H1 (cell line): Measurements from ENCODE around the gene ATXN2. TPM values are rescaled to one million over a fixed set of nuclear protein-coding genes. Genes with fewer than 3 reads are reported as not detected.

Experiments used
- CTCF ChIA-PET: fragments of 300-600 bp; sonication (Branson Sonifier 250); formaldehyde crosslinking; loops from one replicate; lab custom pipeline; 2021; ENCODE audit not compliant: partially characterized antibody; lab: Charles Lee
- POLR2A ChIA-PET: fragments of 300-600 bp; sonication (Branson Sonifier 250); formaldehyde crosslinking; loops from one replicate; lab custom pipeline; 2021; ENCODE audit warnings: inconsistent platforms; ENCODE audit not compliant: partially characterized antibody; lab: Charles Lee
- DNase-seq, 2 experiments: peaks; one replicate each; pipeline versions ENCODE4 v3.0.0 to v3.0.0-alpha.2; 2010 to 2022; ENCODE audit warnings: low spot score in 2 of 2, low read depth in 1 of 2, mixed read lengths in 1 of 2
- FAIRE-seq: peaks from 2 replicates; lab custom pipeline; 2011; peaks lifted over from hg19 to GRCh38; lab: Jason Lieb, UNC
- H2AFZ ChIP-seq: 2 replicates; pipeline ENCODE4 v1.8.1; 2012; ENCODE audit warnings: low read length, inconsistent platforms
- H2AK5ac ChIP-seq: 2 replicates; pipeline ENCODE4 v1.6.1; 2013; ENCODE audit warnings: low read depth, low read length
- H2BK120ac ChIP-seq: replicated peaks from 2 replicates; pipeline ENCODE3; 2013; ENCODE audit warnings: low read depth, low read length, inconsistent platforms
- H2BK12ac ChIP-seq: 2 replicates; pipeline ENCODE4 v1.6.1; 2013; ENCODE audit warnings: low read depth, low read length
- H2BK15ac ChIP-seq: 2 replicates; pipeline ENCODE4 v1.6.1; 2013; ENCODE audit warnings: low read length
- H2BK20ac ChIP-seq: 2 replicates; pipeline ENCODE4 v1.6.1; 2013; ENCODE audit warnings: low read length
- H2BK5ac ChIP-seq: 2 replicates; pipeline ENCODE4 v1.6.1; 2013; ENCODE audit warnings: low read depth, low read length
- H3K14ac ChIP-seq: 2 replicates; pipeline ENCODE4 v1.6.1; 2013; ENCODE audit warnings: inconsistent platforms; ENCODE audit not compliant: insufficient read length
- H3K18ac ChIP-seq: 2 replicates; pipeline ENCODE4 v1.6.1; 2013; ENCODE audit warnings: low read length; ENCODE audit errors: extremely low read depth
- H3K23ac ChIP-seq: 2 replicates; pipeline ENCODE4 v1.6.1; 2013; ENCODE audit warnings: inconsistent platforms; ENCODE audit not compliant: insufficient read length
- H3K23me2 ChIP-seq: 2 replicates; pipeline ENCODE4 v1.6.1; 2013; ENCODE audit warnings: low read depth, low read length
- H3K27ac ChIP-seq: 2 replicates; pipeline ENCODE4 v1.6.1; 2011; ENCODE audit warnings: low read depth, low read length, inconsistent platforms
- H3K27me3 ChIP-seq, 4 experiments: replicated peaks in 1 of 4; 1 replicate in 1 of 4; 2 replicates in 3 of 4; pipeline versions ENCODE4 v1.6.1 to v1.8.1; 2011 to 2013; ENCODE audit warnings: low read length in 3 of 4, mild to moderate bottlenecking in 3 of 4, inconsistent platforms in 2 of 4, mixed read lengths in 2 of 4, moderate library complexity in 1 of 4; ENCODE audit not compliant: control insufficient read depth in 3 of 4, insufficient read depth in 3 of 4; ENCODE audit errors: extremely low read depth in 1 of 4
- H3K36me3 ChIP-seq, 4 experiments: 2 replicates each; pipeline versions ENCODE4 v1.6.1 to v1.8.1; 2011 to 2013; ENCODE audit warnings: mild to moderate bottlenecking in 4 of 4, low read length in 3 of 4, moderate library complexity in 2 of 4, control low read depth in 1 of 4, inconsistent platforms in 1 of 4; ENCODE audit not compliant: insufficient read depth in 4 of 4, control insufficient read depth in 2 of 4
- H3K4ac ChIP-seq: replicated peaks from 2 replicates; pipeline ENCODE3; 2013; ENCODE audit warnings: low read length, low read depth, mixed read lengths, inconsistent platforms; ENCODE audit not compliant: insufficient read length
- H3K4me1 ChIP-seq, 4 experiments: replicated peaks in 1 of 4; 1 replicate in 1 of 4; 2 replicates in 3 of 4; pipeline versions ENCODE4 v1.6.1 to v1.8.1; 2011 to 2013; ENCODE audit warnings: low read length in 3 of 4, inconsistent platforms in 2 of 4, mixed read lengths in 1 of 4; ENCODE audit not compliant: insufficient read depth in 4 of 4, control insufficient read depth in 3 of 4
- H3K4me2 ChIP-seq, 2 experiments: 2 replicates each; pipeline versions ENCODE4 v1.6.1 to v1.8.1; 2011 to 2013; ENCODE audit warnings: low read depth in 2 of 2, low read length in 2 of 2, control low read depth in 1 of 2, inconsistent platforms in 1 of 2, mild to moderate bottlenecking in 1 of 2; ENCODE audit not compliant: insufficient read depth in 1 of 2
- H3K4me3 ChIP-seq, 4 experiments: fragments of 200-600, 300-600 bp in 1 of 4; sonication (generic), shearing (Covaris generic), sonication (Bioruptor Twin) in 1 of 4; 2 replicates each; pipeline versions ENCODE4 v1.5.1 to v1.8.1; 2011 to 2016; ENCODE audit warnings: low read length in 4 of 4, low read depth in 3 of 4, control low read depth in 2 of 4, inconsistent platforms in 2 of 4, mild to moderate bottlenecking in 2 of 4, mixed read lengths in 1 of 4, moderate library complexity in 1 of 4; ENCODE audit not compliant: insufficient read depth in 2 of 4; ENCODE audit errors: extremely low read depth in 1 of 4
- H3K56ac ChIP-seq: replicated peaks from 2 replicates; pipeline ENCODE3; 2013; ENCODE audit warnings: low read depth, mild to moderate bottlenecking, mixed read lengths, low read length, inconsistent platforms; ENCODE audit not compliant: insufficient read length
- H3K79me1 ChIP-seq: 2 replicates; pipeline ENCODE4 v1.6.1; 2013; ENCODE audit warnings: low read depth, low read length, control low read depth
- H3K79me2 ChIP-seq, 2 experiments: 2 replicates each; pipeline versions ENCODE4 v1.6.1 to v1.8.1; 2012 to 2013; ENCODE audit warnings: low read length in 2 of 2, mild to moderate bottlenecking in 2 of 2, inconsistent platforms in 1 of 2; ENCODE audit not compliant: insufficient read depth in 2 of 2, control insufficient read depth in 1 of 2
- H3K9ac ChIP-seq, 4 experiments: replicated peaks in 1 of 4; 1 replicate in 1 of 4; 2 replicates in 3 of 4; pipeline versions ENCODE4 v1.6.1 to v1.8.1; 2011 to 2013; ENCODE audit warnings: low read depth in 3 of 4, low read length in 3 of 4, control low read depth in 2 of 4, mild to moderate bottlenecking in 2 of 4, moderate library complexity in 2 of 4, inconsistent platforms in 1 of 4; ENCODE audit errors: extremely low read depth in 1 of 4
- H3K9me3 ChIP-seq, 2 experiments: 2 replicates each; pipeline versions ENCODE4 v1.6.1 to v1.8.1; 2012 to 2013; ENCODE audit warnings: mild to moderate bottlenecking in 2 of 2, moderate library complexity in 2 of 2, control low read depth in 1 of 2, inconsistent platforms in 1 of 2, low read depth in 1 of 2, low read length in 1 of 2, mixed read lengths in 1 of 2; ENCODE audit not compliant: insufficient read depth in 2 of 2
- H4K20me1 ChIP-seq, 2 experiments: replicated peaks in 1 of 2; 2 replicates each; pipeline versions ENCODE3 to v1.8.1; 2011 to 2013; ENCODE audit warnings: inconsistent platforms in 2 of 2, low read length in 2 of 2, mild to moderate bottlenecking in 1 of 2; ENCODE audit not compliant: insufficient read depth in 2 of 2, control insufficient read depth in 1 of 2
- H4K5ac ChIP-seq: 2 replicates; pipeline ENCODE4 v1.6.1; 2013; ENCODE audit warnings: low read length, low read depth, mixed read lengths, inconsistent platforms; ENCODE audit not compliant: insufficient read length
- H4K8ac ChIP-seq: 2 replicates; pipeline ENCODE4 v1.8.0; 2013; ENCODE audit warnings: mild to moderate bottlenecking, moderate library complexity, low read length, inconsistent platforms; ENCODE audit not compliant: insufficient read depth; ENCODE audit errors: extremely low read depth
- H4K91ac ChIP-seq: replicated peaks from 2 replicates; pipeline ENCODE3; 2013; ENCODE audit warnings: low read length, mixed read lengths, inconsistent platforms; ENCODE audit not compliant: insufficient read length
- ASH2L ChIP-seq: fragments of 200-600, 300-600 bp; sonication (generic); IDR thresholded peaks from one replicate; pipeline ENCODE4 v1.7.1; 2017; ENCODE audit warnings: low read length
- CBX8 ChIP-seq: fragments of 300-800, 300-1000 bp; sonication (generic); IDR thresholded peaks from 2 replicates; pipeline ENCODE4 v1.7.1; 2016; ENCODE audit warnings: low read depth, low read length, borderline replicate concordance
- CREB1 ChIP-seq: IDR thresholded peaks from 2 replicates; pipeline ENCODE4 v1.6.1; 2012; ENCODE audit warnings: inconsistent platforms
- CTBP2 ChIP-seq: IDR thresholded peaks from 2 replicates; pipeline ENCODE4 v1.7.0; 2011; ENCODE audit warnings: borderline replicate concordance, mild to moderate bottlenecking, moderate library complexity, mixed read lengths, low read length; ENCODE audit not compliant: insufficient read depth, insufficient read length
- GTF2F1 ChIP-seq: IDR thresholded peaks from 2 replicates; pipeline ENCODE4 v1.6.1; 2012; ENCODE audit warnings: low read depth, low read length, improper control_type of control experiment, borderline replicate concordance
- JUND ChIP-seq: IDR thresholded peaks from 2 replicates; pipeline ENCODE4 v1.6.1; 2011; ENCODE audit warnings: mild to moderate bottlenecking, improper control_type of control experiment, low read length
- POLR2A ChIP-seq, 2 experiments: IDR thresholded peaks; 1 replicate in 1 of 2; 2 replicates in 1 of 2; pipeline ENCODE4 v1.6.1; 2011; ENCODE audit warnings: low read depth in 2 of 2, low read length in 2 of 2, mild to moderate bottlenecking in 2 of 2; ENCODE audit errors: control extremely low read depth in 1 of 2
- POU5F1 ChIP-seq: IDR thresholded peaks from 2 replicates; pipeline ENCODE4 v1.6.1; 2011; ENCODE audit warnings: low read depth, mild to moderate bottlenecking, low read length, moderate library complexity
- RFX5 ChIP-seq: IDR thresholded peaks from 2 replicates; pipeline ENCODE4 v1.6.1; 2011; ENCODE audit warnings: low read depth, low read length, improper control_type of control experiment, borderline replicate concordance
- SUZ12 ChIP-seq: fragments of 200-600 bp; sonication (generic); IDR thresholded peaks from 2 replicates; pipeline ENCODE4 v1.6.1; 2012; ENCODE audit warnings: mild to moderate bottlenecking, inconsistent platforms, low read length, moderate library complexity, mixed read lengths
- TAF1 ChIP-seq: IDR thresholded peaks from 2 replicates; pipeline ENCODE4 v1.6.1; 2011; ENCODE audit warnings: mild to moderate bottlenecking, low read depth, low read length
- TAF7 ChIP-seq: optimal IDR thresholded peaks from 2 replicates; pipeline ENCODE3; 2011; ENCODE audit warnings: low read depth, mild to moderate bottlenecking, inconsistent platforms, low read length, moderate library complexity, borderline replicate concordance
- TEAD4 ChIP-seq: IDR thresholded peaks from 2 replicates; pipeline ENCODE4 v1.6.1; 2012; ENCODE audit warnings: low read depth, low read length, inconsistent platforms, mixed read lengths
- ZNF274 ChIP-seq: IDR thresholded peaks from 2 replicates; pipeline ENCODE4 v1.7.0; 2012; ENCODE audit warnings: low read length, borderline replicate concordance; ENCODE audit errors: extremely low read depth
- WGBS, 2 experiments: shearing (Covaris generic) in 1 of 2; methylation state at CpG; one replicate each; pipeline versions ENCODE4 v1.1.6 to v1.1.7; 2013 to 2015; ENCODE audit warnings: low lambda C conversion rate in 2 of 2, mixed read lengths in 2 of 2, inconsistent platforms in 1 of 2, low coverage in 1 of 2, missing lambda C conversion rate in 1 of 2; ENCODE audit not compliant: insufficient replicate concordance in 2 of 2, insufficient coverage in 1 of 2, insufficient read length in 1 of 2; ENCODE audit errors: extremely low coverage in 1 of 2, missing lambda C conversion rate in 1 of 2; 5-methylcytosine and 5-hydroxymethylcytosine counted together
- polyA plus RNA-seq, 7 experiments: library from polyadenylated mRNA; depleted of rRNA in 3 of 7; stranded (reverse) in 5 of 7; unstranded in 2 of 7; fragments of >200 nt in 5 of 7; fragments of 200-250 nt in 2 of 7; gene quantifications; 1 replicate in 5 of 7; 2 replicates in 1 of 7; 4 replicates in 1 of 7; pipeline versions ENCODE4 v1.2.1 to v1.2.3, GENCODE V29; 2011 to 2013; ENCODE audit warnings: missing spikeins in 2 of 7, mixed read lengths in 2 of 7
- total RNA-seq: library from RNA; stranded (reverse); fragmentation: NEBNext Ultra II Directional; extraction: Animal tissue kit (Norgen Biotek cat#: 25700); gene quantifications from 2 replicates; pipeline ENCODE4 v1.2.1, GENCODE V29; 2021

ATXN2 gene
- total and polyA plus RNA-seq, 2 of the 8 experiments (the other 6 are each of a cell fraction or from before 2014, with no cell fraction given), result 46.6 to 80.7 TPM

DNA sequence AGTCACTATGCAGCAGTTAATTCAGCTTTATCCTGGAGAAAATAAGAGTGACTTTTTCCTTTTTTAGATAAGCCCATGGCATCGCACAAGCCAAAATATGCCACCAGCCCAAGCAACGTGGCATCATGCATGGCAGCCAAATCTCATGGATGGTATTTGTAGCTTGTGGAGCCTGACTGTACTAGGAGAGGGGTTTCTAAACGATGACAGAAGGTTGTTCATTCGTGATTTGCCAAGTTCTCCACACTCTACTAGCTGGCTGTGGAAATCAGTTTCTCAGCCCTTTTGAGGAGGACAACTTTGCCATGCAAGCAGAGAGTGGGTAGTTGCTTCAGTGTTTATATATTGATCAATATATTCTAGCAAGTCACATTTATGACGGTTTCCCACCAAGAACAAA, 41.4 kb upstream of the ATXN2 start:
- Histone ChIP-seq H3K27ac (no peak overlapping the region), H2BK120ac (no peak overlapping the region), H2AK5ac (no peak overlapping the region), H3K23me2 (no peaks in the 10 kb centered on the region), H3K4me3 (no peak overlapping the region), H2BK12ac (no peak overlapping the region), H4K5ac (no peak overlapping the region), H3K14ac (no peak overlapping the region), H2AFZ (no peak overlapping the region), H3K23ac (no peak overlapping the region), H3K4me2 (no peak overlapping the region), H3K56ac (no peak overlapping the region), H2BK20ac (no peak overlapping the region), H3K27me3 (no peaks in the 10 kb centered on the region; a peak in 1 of 7 replicates), H3K79me2 (no peaks in the 10 kb centered on the region), H4K91ac (no peak overlapping the region), H3K4me1 (peaks cover 5 to 13% (median 9%) of the 10 kb centered on the region in 4 experiments), H3K9me3 (no peaks in the 10 kb centered on the region), H3K79me1 (no peaks in the 10 kb centered on the region; the same call in 1 of the 2 replicates), H2BK5ac (no peak overlapping the region), H4K8ac (no peak overlapping the region), H3K4ac (no peak overlapping the region), H2BK15ac (no peak overlapping the region), H4K20me1 (no peaks in the 10 kb centered on the region), H3K36me3 (peaks cover 0 to 26% (median 11%) of the 10 kb centered on the region in 4 experiments; a peak in 7 of 8 replicates), H3K9ac (no peak overlapping the region), H3K18ac (no peak overlapping the region)
- no peak for FAIRE-seq
- POLR2A ChIA-PET, result interaction anchor here (0.8 to 1.6 kb wide), 3 partner anchors 9 to 69 kb away, joined by 3 to 4 read pairs (median 3); no protein-coding TSS in a partner anchor
- DNase-seq, result no peak
- CTCF ChIA-PET, result interaction anchor here (0.6 to 1.7 kb wide), 6 partner anchors 8 to 44 kb away, joined by 3 to 5 read pairs (median 3); no protein-coding TSS in a partner anchor
- 94% methylated on average over 5 of the region's 5 CpGs; no CpG with 5 or more reads in 1 of the 2 experiments for WGBS, 2 experiments
- no peak for TF ChIP-seq TAF1
- TF ChIP-seq ZNF274, result no peak
- no peak for TF ChIP-seq GTF2F1
- TF ChIP-seq TEAD4, result no peak
- no peak for TF ChIP-seq SUZ12
- TF ChIP-seq CBX8, result no peak
- no peak for TF ChIP-seq POU5F1
- TF ChIP-seq POLR2A (IDR thresholded peaks at IDR 0.05; ENCODE audit: control extremely low read depth in 1 of 2, low read depth in 2 of 2, low read length in 2 of 2), result no peak
- TF ChIP-seq JUND, result no peak
- no peak for TF ChIP-seq TAF7
- no peak for TF ChIP-seq CREB1
- no peak for TF ChIP-seq CTBP2
- no peak for TF ChIP-seq ASH2L
- no peak for TF ChIP-seq RFX5
